Measurements from ENCODE around the gene CPNE8. TPM values are rescaled to one million over a fixed set of nuclear protein-coding genes. Genes with fewer than 3 reads are reported as not detected.

Gene CPNE8
- polyA plus RNA-seq, 1 donor from 2014 or later, result 1.9 TPM

DNA sequence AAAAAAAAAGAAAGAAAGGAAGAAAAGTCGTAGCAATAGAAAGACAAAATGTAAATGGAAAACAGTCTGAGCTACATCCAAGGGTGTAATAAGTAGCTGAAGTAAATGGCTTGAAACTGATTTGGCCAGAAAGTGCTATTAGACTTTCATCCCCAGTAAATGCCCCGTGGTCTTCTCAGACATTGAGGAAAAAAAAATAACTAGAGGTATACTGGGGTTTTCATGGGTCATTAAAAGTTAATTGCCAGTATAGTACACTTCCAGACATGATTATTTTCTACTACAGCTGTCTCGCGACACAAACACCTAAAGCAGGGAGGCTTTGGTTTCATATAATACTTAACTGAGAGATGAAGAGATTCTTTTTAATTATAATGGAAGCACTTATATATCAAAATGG, 271.9 kb downstream of the CPNE8 start:
- Histone ChIP-seq H2AFZ (ENCODE audit: low read depth, low read length) (no peak overlapping the region), H3K27me3 (ENCODE audit: insufficient read depth, low read depth, low read length) (no peaks in the 10 kb centered on the region), H3K79me2 (replicated peaks; ENCODE audit: insufficient read depth, low read length) (no peaks in the 10 kb centered on the region), H3K9ac (ENCODE audit: low read length) (no peak overlapping the region), H3K4me2 (ENCODE audit: low read length) (no peak overlapping the region), H3K36me3 (ENCODE audit: insufficient read depth, low read length) (no peaks in the 10 kb centered on the region), H3K4me3 (ENCODE audit: low read length) (no peak overlapping the region), H3F3A (ENCODE audit: insufficient read depth, low read length, poor library complexity, severe bottlenecking) (no peaks in the 10 kb centered on the region), H3K9me2 (ENCODE audit: insufficient read depth, low read length) (no peaks in the 10 kb centered on the region), H4K20me1 (ENCODE audit: insufficient read depth) (no peaks in the 10 kb centered on the region), H3K9me3 (ENCODE audit: low read length) (no peaks in the 10 kb centered on the region), H3K27ac (ENCODE audit: low read length) (no peak overlapping the region)
- TF ChIP-seq MXI1 (conservative IDR thresholded peaks at IDR 0.05; ENCODE audit: poor library complexity, severe bottlenecking) (no peak), POLR2AphosphoS5 (IDR thresholded peaks at IDR 0.05) (no peak), TAF1 (IDR thresholded peaks at IDR 0.05; ENCODE audit: low read depth) (no peak), EP300 (conservative IDR thresholded peaks at IDR 0.05; ENCODE audit: poor library complexity, severe bottlenecking) (no peak), EZH2 (IDR thresholded peaks at IDR 0.05; ENCODE audit: borderline replicate concordance, insufficient read depth, low read length, poor library complexity, severe bottlenecking) (no peak), RAD21 (conservative IDR thresholded peaks at IDR 0.05) (no peak), SMC3 (conservative IDR thresholded peaks at IDR 0.05; ENCODE audit: poor library complexity) (no peak)
- TF ChIP-seq, protein P1, sequence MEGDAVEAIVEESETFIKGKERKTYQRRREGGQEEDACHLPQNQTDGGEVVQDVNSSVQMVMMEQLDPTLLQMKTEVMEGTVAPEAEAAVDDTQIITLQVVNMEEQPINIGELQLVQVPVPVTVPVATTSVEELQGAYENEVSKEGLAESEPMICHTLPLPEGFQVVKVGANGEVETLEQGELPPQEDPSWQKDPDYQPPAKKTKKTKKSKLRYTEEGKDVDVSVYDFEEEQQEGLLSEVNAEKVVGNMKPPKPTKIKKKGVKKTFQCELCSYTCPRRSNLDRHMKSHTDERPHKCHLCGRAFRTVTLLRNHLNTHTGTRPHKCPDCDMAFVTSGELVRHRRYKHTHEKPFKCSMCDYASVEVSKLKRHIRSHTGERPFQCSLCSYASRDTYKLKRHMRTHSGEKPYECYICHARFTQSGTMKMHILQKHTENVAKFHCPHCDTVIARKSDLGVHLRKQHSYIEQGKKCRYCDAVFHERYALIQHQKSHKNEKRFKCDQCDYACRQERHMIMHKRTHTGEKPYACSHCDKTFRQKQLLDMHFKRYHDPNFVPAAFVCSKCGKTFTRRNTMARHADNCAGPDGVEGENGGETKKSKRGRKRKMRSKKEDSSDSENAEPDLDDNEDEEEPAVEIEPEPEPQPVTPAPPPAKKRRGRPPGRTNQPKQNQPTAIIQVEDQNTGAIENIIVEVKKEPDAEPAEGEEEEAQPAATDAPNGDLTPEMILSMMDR (IDR thresholded peaks at IDR 0.05; ENCODE audit: poor library complexity, severe bottlenecking), result no peak
- TF ChIP-seq, protein P2, sequence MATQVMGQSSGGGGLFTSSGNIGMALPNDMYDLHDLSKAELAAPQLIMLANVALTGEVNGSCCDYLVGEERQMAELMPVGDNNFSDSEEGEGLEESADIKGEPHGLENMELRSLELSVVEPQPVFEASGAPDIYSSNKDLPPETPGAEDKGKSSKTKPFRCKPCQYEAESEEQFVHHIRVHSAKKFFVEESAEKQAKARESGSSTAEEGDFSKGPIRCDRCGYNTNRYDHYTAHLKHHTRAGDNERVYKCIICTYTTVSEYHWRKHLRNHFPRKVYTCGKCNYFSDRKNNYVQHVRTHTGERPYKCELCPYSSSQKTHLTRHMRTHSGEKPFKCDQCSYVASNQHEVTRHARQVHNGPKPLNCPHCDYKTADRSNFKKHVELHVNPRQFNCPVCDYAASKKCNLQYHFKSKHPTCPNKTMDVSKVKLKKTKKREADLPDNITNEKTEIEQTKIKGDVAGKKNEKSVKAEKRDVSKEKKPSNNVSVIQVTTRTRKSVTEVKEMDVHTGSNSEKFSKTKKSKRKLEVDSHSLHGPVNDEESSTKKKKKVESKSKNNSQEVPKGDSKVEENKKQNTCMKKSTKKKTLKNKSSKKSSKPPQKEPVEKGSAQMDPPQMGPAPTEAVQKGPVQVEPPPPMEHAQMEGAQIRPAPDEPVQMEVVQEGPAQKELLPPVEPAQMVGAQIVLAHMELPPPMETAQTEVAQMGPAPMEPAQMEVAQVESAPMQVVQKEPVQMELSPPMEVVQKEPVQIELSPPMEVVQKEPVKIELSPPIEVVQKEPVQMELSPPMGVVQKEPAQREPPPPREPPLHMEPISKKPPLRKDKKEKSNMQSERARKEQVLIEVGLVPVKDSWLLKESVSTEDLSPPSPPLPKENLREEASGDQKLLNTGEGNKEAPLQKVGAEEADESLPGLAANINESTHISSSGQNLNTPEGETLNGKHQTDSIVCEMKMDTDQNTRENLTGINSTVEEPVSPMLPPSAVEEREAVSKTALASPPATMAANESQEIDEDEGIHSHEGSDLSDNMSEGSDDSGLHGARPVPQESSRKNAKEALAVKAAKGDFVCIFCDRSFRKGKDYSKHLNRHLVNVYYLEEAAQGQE (IDR thresholded peaks at IDR 0.05; ENCODE audit: borderline replicate concordance), result no peak

DNA sequence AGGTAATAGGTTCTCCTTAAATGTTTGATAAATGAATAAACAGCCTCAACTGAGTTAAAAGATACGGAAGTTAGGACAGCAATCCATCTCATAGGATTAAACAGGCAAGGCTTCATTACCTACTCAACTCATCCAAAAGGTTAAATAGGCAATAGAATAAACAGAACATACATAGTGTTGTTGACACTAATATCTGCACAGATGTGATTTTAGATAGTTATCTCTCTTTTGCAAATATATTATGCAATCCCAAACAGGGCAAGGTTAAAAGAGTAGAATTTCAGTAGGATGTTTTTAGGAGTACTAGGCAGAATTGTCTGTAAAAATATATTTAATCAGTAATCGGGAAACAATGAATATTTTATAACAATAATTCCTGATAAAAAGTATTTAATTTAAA, 276.3 kb downstream of the CPNE8 start:
- no peaks in the 10 kb centered on the region for H3K79me2 ChIP-seq (replicated peaks; ENCODE audit: insufficient read depth, low read length)
- H3K9ac ChIP-seq (ENCODE audit: low read length), result no peak overlapping the region
- no peaks in the 10 kb centered on the region for H3K9me2 ChIP-seq (ENCODE audit: insufficient read depth, low read length)
- no peak overlapping the region for H3K4me3 ChIP-seq (ENCODE audit: low read length)
- no peaks in the 10 kb centered on the region for H3K9me3 ChIP-seq (ENCODE audit: low read length)
- no peaks in the 10 kb centered on the region for H4K20me1 ChIP-seq (ENCODE audit: insufficient read depth)
- H3F3A ChIP-seq (ENCODE audit: insufficient read depth, low read length, poor library complexity, severe bottlenecking), result no peaks in the 10 kb centered on the region
- TF ChIP-seq MXI1 (conservative IDR thresholded peaks at IDR 0.05; ENCODE audit: poor library complexity, severe bottlenecking), result no peak
- no peak for TF ChIP-seq TAF1 (IDR thresholded peaks at IDR 0.05; ENCODE audit: low read depth)
- TF ChIP-seq POLR2AphosphoS5 (IDR thresholded peaks at IDR 0.05), result no peak
- no peak for TF ChIP-seq EP300 (conservative IDR thresholded peaks at IDR 0.05; ENCODE audit: poor library complexity, severe bottlenecking)
- TF ChIP-seq EZH2 (IDR thresholded peaks at IDR 0.05; ENCODE audit: borderline replicate concordance, insufficient read depth, low read length, poor library complexity, severe bottlenecking), result no peak
- TF ChIP-seq, protein P1 (IDR thresholded peaks at IDR 0.05; ENCODE audit: poor library complexity, severe bottlenecking), result no peak
- no peak for TF ChIP-seq RAD21 (conservative IDR thresholded peaks at IDR 0.05)
- TF ChIP-seq SMC3 (conservative IDR thresholded peaks at IDR 0.05; ENCODE audit: poor library complexity), result no peak
- TF ChIP-seq, protein P2 (IDR thresholded peaks at IDR 0.05; ENCODE audit: borderline replicate concordance), result no peak
- no peaks in the 10 kb centered on the region for H3K36me3 ChIP-seq (ENCODE audit: insufficient read depth, low read length)
- H3K27me3 ChIP-seq (ENCODE audit: insufficient read depth, low read depth, low read length), result no peaks in the 10 kb centered on the region
- H2AFZ ChIP-seq (ENCODE audit: low read depth, low read length), result no peak overlapping the region
- no peak overlapping the region for H3K27ac ChIP-seq (ENCODE audit: low read length)
- H3K4me2 ChIP-seq (ENCODE audit: low read length), result no peak overlapping the region

Measured in neural cell (in vitro differentiated cells).